Limb (tissue), 2 donors: ENCODE results near the gene FURIN.
"Not testable (repeated sequence)": the region's sequence is repeated elsewhere in the genome, so short reads cannot be mapped to it uniquely, and the experiment has no call there.

Source experiments
- DNase-seq, 2 donors: peaks; one replicate each; pipeline ENCODE4 v3.0.0-alpha.2; 2016; ENCODE audit errors: extremely low spot score in 2 of 2

The FURIN gene

GRCh38 chr15:90840954-90841353 is 27.4 kb upstream of the FURIN start:
- no peak for DNase-seq

GRCh38 chr15:90844696-90845095 is 23.7 kb upstream of the FURIN start:
- DNase-seq = no peak

DNA sequence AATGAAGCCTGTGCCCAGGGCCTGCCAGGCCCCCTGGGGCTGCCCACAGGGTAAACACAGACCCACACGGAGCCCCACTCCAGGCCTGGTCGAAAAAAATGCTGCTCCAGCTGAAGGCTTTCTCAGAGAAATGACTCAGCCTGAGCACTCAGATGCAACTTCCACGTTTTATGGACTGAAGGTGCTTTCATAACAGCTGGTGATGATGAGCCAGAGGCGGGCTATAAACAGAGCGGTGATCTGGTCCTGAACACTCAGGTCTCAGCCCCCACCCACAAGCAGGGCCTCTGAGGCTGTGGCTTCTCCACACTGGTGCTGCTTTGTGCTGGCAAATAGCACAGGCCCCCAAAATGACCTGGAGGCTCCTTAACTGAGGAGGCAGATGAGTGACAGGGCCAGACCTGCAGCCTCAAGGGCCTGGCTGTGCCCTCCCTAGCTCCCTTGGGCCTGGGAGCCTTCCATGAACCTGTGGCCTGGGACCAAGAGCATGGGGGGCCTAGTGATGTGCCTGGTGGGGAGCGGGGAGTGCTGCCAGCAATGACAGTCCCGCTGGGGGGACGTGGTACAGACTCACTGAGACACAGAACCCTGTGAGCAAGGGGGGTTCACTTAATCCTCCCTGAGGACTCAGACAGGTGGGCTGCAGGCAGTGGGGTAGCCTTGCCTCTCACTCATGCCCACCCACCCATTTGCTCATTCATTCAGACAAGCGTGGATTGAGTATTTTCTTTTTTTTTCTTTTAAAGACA is 23.0 kb upstream of the FURIN start:
- DNase-seq = no peak

DNA sequence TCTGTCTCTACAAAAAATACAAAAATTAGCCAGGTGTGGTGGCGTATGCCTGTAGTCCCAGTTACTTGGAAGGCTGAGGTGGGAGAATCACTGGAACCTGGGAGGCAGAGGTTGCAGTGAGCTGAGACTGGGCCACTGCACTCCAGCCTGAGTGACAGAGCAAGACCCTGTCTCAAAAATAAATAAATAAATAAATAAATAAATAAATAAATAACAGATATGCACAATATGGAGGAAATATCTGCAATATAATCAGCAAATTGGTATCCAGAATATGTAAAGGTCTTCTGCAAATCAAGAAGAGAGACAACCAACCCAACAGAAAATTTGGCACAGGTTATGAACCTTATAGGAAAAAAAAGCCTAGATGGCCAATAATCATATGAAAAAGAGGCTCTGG is 19.0 kb upstream of the FURIN start:
- not testable (repeated sequence) for DNase-seq

DNA sequence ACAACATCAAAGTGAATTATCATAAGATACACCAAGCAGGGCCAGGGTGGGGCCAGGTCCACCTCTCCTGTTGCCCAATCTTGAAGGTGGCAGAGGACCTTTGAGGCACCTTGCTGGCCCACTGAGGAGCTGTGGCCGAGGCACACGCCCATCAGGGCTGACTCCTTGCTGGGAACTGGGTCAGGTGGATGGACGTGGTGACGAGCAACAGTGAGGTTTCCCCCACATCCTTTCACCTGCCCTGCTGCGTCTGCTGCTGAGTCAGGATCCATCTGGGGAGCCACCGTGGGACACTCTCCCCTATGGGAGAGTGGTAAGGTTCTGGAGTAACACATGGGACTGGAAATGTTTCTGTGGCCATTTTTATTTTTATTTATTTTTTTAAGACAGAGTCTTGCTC is 17.3 kb upstream of the FURIN start:
- DNase-seq = no peak

DNA sequence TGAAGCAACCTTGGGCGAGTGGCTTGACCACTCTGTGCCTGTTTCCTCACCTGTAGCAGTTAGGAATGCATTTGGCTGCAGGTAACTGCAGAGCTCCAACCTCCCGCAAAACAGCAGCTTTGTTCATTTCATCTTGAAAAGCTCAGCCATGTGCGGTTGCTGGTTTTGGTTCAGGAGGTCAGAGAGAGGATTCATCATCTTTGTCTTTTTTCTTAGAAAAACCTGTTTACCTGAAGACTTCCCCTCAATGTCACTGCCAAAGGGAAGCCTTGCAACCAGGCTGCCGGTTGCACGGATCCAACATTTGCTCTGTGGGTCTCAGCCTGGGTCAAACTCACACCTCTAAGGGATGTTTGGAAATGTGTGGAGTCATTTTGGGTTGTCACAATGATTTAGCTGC is 16.4 kb upstream of the FURIN start:
- DNase-seq = no peak

DNA sequence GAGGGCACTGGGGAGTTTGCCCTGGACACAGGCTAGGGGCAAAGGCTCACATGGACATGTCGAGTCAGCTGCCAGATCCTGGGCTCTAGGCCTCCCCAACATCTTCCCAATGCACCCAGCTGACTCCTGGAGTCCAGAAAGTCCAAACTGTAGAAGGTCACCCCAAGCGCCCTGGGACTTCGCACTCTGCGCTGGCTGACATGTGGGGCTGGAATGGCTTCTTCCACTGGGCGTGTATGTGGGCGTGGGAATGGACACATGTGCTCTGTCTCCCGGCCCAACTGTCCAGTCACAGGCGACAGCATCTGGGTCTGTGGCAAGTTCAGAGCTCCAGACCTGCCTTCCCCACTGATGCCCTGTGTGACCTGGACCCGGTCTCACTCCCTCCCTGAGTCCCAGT is 13.2 kb upstream of the FURIN start:
- DNase-seq = no peak

DNA sequence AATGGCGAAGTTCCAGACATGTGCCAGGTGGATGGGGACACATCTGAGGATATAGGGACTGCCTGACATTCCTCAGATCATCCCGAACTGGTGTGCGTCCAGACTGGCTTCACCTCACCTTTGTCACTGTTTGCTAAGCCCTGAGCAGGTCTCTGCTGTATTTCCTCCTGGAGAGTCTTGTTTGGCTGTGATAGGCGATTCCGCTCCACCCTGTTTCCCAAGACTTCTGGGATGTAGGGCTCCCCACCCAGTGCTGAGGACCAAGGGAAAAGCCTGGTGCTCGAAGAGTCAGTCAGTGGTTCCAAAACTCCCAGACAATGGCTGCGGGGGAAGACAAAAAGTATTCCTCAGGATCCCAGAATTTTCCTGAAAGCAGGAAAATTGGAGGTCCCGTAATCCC is 11.1 kb upstream of the FURIN start:
- no peak for DNase-seq

GRCh38 chr15:90857883-90858443 is 10.4 kb upstream of the FURIN start:
- no peak for DNase-seq

- DNase-seq = no peak
These were observed 8.9 kb upstream of the FURIN start for GRCh38 chr15:90859234-90860131.

DNA sequence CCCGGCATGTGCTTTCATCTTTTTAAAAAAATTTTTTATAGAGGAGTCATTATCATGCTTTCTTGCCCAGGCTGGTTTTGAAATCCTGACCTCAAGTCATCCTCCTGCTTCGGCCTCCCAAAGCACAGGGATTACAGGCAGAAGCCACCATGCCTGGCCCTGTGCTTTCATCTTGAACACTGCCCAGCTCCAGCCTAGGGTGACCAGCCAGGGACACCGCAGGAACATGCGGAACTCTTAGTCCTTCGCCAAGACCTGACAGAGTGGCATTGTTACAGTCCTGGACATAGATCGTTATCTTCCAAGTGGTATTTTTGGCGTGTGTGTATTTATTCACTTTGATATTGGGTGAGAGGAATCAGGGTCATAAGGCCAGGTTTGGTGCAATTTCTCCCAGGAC is 7.9 kb upstream of the FURIN start:
- DNase-seq = no peak

DNA sequence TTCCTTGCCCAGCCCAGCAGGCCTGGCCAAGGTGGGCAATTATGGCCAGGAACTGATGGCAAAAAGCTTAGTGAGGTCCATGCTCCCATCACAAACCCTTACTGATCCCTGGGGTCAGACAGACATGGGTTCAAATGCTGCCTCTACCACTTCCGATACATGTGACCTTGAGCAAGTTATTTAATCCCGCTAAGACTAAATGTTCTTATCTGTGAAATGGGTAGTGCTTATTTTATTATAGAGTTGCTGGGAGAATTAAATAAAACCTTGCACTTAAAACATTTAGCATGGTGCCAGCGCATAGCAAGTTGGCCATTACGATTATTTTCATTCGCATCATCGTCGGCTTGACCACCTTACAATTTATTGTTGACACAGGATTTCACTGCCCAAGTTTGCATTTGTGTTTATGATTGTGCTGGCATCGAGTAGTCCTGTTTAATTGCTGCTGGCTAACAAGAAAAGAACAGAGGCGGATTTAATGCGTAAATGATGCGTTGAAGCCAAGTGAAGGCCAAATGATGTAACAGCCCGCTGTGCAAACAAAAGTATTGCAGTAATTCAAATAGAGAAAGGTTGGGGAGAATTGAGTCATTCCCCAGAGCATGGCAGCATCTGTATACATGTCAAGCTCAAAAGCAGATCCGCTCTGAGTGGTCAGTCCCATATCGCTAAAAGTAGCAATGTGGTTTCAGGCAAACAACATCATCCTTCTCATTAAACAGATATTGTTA is 7.3 kb upstream of the FURIN start:
- no peak for DNase-seq

DNA sequence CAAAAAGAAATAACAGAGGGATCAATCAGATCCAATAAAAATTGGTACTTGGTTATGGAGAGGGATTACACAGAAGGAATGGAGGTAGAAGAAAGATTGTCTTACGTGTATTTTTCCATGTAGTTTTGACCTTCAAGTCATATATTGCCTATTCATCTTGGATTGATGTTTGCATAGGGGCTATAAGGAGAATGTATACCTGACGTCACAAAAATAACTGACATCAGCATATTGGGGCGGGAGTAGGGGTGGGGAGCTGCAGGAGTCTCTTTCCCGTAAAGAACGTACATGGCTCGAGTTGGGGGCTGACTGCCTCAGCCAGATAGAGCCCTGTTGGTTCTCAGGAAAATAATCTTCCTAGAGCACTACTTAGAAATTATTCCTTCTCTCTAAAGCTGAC is 5.9 kb upstream of the FURIN start:
- no peak for DNase-seq

DNA sequence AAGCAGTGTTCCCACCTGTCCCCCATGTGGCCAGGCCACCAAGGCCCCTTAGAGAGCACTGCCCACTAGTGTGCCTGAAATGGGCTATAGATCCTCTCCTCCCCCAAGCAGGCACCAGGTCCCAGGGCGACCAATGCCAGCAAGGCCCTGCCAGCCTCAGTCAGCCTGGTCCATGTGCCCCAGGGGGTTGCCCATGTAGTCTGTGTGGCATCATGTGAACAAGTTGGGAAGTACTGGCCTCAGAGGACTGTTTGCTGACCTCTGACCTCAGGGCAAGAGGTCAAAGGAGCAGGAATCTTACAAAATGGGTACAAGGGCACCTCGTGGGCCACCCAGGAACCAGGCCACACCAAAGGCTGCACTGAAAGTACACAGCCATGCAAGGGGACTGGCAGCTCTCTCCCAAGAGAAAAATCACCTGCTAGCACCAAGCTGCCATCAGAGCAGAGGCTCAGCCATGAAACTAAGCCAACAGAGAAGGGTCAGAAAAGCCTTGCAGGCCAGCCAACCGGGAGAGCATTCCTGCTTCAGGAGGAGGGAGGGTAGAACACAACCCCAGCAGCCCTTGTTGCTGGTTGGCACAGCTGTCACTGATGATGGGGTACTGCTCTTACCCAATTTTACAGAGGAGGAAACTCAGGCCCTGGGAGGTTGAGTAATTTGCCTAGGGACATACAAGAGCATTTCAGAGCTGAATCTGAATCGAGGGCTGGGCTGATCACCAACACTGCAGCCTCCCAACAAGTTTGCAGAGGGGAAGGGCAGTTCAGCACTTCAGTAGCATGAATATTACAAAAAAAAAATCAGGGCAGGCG is 5.2 kb upstream of the FURIN start:
- no peak for DNase-seq

DNA sequence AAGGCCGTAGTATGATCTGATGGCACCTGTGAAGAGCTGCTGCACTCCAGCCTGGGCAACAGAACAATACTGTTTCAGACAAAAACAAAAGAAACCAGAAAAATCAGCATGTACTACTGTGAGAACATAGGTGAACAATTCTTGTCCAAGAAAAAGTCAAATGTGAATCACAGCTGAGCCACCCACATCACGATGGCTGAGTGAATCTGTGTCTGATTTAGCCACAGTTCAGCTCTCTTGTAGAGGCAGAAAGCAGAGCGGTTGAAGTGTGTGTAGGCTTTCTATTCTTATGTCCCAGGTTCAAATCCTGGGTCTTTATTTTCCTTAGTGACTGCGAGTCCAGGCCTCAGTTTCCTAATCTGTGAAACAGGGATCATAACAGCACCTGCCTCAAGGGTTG is 4.4 kb upstream of the FURIN start:
- no peak for DNase-seq

DNA sequence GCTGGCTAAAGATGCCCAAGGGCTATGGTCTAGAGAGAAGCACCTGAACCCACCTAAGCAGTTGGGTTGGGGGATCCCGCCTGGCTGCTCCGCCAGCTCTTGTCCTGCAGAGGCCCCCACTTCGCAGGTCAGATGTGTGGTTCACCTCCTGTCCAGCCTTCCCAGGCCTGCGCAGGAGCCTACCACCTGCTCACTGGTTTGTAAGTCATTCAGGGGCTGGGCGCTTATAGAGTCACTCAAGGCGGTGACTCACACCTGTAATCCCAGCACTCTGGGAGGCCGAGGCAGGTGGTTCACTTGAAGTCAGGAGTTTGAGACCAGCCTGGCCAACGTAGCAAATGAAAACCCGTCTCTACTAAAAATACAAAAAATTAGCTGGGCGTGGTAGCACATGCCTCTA is 3.9 kb upstream of the FURIN start:
- DNase-seq = no peak

DNA sequence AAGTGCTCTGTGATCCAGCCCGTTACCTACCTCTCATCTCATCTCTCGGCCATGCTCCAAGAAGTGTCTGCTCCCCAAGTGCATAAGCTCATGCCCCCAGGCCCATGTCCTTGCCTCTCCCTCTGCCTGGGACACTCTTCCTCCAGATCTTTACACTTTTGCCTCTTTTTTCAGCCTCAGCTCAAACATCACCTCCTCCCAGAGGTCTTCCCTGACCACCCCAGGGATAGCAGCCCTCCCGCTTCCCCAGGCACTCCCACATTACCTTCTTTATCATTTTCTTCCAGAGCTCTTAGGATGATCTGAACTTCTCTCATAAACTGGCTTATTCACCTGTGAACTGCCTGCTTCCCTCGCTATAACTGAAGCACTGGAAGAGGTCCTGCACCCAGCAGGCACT is 2.7 kb upstream of the FURIN start:
- no peak for DNase-seq

DNA sequence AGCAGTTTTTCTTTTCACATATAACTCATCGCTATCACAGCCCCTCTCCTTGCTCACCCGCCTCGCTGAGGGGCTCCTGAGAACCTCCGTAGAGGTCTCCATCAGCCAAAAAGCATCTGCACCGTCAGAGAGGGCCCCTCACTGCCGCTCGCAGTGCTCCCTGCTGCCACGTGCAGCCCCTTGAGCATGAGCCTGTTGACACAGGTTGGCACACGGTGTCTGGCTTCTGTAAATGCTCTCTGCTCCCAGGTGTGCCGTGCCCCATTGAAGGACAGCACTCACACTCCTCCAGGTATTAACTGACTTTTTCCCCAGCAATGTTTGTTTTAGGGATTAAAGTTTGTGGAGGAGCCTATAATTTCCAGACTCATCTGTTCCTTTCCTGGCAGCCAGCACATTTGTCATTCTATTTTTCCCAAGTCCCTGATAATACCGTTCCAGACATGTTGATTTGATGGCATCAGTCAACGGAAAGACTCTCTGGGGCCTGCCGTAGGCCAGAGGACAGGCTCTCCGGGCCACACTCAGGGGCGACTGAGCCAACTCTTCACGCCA is 2.1 kb upstream of the FURIN start:
- no peak for DNase-seq

GRCh38 chr15:90866800-90867199 is 1.6 kb upstream of the FURIN start:
- no peak for DNase-seq

GRCh38 chr15:90869140-90869541 is 753 bp downstream of the FURIN start:
- DNase-seq = no peak
